NCI-H524 (cell line): Measurements from ENCODE around the gene PLB1.

Source experiments
- DNase-seq, 2 experiments: peaks; one replicate each; lab custom pipeline; 2025; lab: John Stamatoyannopoulos, UW

PLB1 gene

DNA sequence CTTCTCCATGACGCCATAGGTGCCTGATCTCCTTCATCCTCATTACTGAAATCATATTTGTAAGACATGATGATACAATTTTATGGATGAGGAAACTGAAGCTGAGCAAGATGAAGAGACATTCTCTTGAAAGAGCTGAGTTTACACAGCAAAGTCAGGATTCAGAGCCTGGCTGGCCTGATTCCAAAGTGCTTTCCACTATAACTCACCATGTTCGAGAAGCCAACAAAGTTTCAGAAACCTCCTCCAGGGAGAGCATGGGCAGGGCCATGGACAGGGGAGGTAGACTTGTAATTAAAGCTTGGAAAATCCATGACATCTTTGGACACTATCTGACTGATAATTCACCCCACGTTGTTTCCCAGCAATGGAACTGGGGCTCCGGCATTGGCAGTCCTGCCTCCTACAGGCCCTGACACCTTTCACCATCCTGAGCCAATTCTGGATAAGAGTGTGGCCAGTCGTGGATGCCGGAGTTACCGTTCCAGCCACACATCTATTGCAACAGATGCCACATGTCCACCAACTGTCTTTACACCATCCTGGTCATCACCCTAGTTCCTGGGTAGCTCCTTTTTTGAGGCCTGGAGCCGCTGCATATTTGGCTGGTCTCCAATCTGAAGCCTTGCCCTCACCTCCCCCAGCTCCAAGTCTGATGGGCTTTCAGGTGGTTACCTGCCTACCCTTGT, 170.8 kb downstream of the PLB1 start:
- no peak for DNase-seq

- no peak for DNase-seq
Observed at GRCh38 chr2:28667261-28667660, 171.4 kb downstream of the PLB1 start.

DNA sequence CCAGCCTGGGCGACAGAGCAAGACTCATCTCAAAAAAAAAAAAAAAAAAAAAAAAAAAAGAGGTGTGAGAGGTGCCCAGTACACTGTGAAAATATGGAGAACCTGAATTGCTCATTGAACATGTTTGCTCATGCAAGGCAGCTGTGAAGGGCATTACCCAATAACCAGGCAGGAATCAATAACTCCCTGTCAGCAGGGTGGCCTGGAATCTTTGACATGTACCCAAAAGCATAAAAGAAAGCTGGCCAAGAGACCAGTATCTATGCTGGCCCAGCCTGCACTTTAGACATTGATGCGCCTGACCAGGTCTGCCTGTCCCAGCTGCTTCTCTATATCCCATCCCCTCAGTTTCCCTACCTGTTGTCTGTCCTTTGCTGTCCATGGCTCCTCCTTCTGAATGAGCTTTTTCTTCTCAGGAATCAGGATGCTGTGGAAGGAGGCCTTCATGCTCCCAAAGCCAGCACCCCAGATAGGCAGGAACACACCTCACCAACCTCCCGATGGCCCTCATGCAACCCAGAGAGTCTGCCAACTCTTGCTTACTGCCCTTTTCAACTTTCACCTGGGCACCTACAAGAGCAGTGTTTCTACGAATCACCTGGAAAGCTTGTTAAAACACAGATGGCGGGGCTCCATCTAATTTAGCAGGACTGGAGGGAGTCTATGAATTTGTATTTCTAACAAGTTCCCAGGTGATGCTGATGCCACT, 172.4 kb downstream of the PLB1 start:
- DNase-seq, result no peak

DNA sequence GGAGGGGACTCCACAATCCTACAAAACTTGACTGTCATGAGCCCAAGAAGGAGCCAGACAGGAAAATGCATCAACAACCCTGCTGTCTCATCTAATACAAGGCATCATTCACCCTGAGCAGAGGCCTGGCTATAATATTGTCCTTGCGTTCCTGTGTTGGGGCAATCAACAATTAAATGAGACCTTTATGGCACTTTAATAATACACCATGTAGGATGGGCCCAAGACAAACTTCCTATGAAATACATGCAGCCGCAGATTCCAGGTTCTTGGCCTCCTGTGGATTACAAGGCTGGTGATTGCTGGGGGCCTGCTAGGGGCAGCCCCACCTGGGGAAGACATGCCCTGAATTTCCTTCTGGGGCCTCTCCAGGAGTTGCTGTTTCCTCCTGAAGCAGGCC, 173.0 kb downstream of the PLB1 start:
- DNase-seq, result no peak

DNA sequence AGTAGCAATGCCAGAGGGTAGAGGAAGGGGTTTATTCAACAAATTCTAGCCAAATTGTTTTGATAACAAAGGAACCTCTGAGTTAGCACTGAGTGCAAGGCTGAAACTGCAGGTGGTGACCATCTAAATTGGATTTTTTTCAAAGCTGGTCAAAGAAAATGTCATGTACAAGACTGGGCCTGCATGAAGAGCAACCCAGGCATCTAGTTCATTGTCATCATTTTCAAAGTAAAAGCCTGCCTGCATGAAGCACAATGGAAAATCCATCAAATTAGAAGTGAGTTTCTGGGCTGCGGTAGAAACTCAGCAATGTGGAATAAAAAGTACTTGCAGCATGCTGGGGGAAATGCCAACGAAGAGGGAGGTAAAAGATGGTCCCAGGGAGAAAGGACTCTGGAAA, 175.0 kb downstream of the PLB1 start:
- no peak for DNase-seq

GRCh38 chr2:28673338-28673737, 177.5 kb downstream of the PLB1 start:
- no peak for DNase-seq

- no peak for DNase-seq
Observed at GRCh38 chr2:28674062-28674712, 178.3 kb downstream of the PLB1 start.

DNA sequence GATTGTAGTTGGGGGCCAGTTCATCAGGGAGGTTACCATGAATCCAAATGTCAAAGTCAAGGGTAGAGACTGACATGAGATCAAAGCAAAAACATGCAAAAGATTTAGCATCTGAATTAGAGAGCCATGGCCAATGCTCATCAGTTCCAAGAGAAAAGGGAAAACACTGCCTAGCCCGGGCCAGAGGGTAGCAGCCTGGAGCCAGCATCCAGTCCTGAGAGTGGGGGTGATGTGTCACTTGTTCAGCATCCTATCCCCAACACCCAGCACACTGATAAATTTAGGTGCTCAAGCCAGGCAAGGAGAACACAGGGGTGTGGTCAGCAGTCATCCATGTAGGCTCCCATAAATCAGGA, 178.8 kb downstream of the PLB1 start:
- DNase-seq, result no peak

DNA sequence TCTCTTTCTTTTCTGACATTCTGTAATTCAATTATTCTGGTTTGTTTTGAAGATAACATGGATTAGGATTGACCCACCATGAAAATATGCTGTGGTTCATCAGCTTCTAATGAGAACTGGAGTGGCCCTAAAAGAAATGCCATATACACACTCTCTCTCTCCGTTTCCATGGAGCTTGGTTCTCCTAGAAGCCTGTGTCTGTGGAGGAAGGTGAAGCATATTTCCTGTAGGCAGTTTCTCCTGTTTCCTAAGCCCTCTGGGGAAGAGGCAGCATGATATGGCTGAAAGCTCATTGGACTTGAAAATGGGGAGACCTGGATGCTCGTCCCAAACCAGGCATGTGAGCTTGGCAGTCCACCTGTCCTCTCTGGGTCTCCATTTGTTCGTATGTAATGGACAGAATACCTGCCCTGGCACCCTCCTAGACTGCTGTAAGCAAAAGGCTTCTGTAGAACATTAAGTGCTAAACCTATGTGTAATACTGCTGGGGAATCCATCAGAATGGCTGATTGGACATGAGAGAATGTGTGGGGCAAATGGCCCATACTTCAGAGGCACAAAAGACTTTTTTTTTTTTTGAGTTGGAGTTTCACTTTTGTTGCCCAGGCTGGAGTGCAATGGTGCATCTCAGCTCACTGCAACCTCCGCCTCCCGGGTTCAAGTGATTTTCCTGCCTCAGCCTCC, 180.4 kb downstream of the PLB1 start:
- no peak for DNase-seq

DNA sequence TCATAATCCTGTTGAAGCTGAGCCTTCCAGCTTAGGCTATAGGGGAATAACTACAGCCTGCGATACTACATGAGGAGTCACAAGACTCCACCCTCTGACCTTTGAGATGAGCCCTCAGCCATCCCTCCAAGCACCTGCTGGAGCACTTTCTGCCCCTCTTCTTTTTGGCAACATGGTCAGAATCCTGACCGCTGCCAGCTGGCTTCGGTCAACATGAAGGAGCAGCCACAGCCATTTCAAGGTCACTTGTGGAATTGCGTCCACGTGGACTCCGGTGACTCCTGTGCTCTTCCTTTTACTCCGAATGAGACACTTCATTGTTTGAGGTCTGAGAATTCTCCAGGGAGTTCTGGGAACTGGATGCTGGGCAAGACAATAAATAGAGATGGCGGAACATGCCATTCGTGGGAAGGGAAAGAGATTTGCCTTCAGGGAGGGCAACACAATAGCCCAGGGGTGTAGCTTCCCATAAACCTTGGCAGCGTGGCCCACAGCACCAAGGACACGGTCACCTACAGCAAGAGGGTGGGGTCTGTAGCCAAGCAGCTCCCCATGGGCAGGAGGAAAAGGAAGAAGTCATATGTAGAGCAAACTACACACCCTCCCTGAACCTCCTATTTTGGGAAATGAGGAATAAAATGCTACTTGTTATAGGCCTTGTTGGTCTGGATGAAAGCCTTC, 182.5 kb downstream of the PLB1 start:
- no peak for DNase-seq

DNA sequence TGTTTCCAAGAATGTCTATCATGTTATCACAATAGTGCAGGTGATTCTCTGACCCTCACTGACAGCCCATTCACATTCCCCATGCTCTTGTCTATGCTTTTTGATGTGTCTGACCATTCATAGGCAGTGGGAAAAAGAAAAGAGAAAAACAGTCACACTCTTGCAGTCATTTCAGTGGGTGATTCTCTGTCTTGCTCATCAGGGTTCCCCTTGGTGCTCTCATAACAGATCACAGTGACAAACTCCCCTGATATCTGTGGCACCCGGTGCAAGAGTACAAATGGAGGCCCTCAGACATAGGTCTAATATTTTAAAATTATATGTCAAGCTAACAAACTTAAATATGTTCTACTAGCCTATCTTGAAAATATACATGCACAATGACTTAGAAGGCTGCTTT, 183.1 kb downstream of the PLB1 start:
- no peak for DNase-seq

DNA sequence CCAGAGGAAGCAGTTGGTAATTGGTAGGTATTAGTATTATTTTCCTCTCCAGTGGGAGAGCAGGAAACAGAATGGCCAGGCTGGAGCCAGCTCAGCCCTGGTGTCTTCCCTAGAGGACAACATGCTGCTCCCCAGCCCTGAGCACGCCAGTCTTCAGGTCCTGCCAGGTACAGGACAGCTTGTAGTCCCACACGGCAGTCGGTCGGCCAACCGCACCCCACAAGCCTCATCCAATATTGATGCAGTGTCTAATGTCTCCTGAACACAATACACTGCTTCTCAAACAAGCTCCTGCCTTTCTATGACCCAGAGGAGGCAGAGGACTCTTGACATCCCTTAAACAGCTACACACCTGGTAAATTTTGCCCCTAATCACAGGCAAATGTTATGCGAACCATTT, 184.8 kb downstream of the PLB1 start:
- no peak for DNase-seq

DNA sequence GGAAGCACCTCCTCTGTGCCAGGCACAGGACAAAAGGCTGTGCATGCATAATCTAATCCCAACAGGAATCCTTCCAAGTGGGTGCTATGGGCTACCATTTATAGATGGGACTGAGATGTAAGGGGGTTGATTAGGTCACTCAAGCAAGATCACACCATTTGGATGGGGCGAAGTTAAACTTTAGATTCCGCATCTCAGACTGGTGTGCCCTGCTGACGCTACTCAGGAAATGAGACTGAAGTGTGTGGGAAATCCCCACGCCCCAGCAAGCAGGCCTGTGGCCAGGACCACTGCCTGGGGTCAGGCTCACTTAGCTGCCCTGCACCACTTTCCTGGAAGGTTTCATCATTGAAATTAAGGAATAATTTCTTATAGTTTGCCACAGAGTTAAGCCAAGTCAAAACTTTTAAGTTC, 185.3 kb downstream of the PLB1 start:
- no peak for DNase-seq

- no peak for DNase-seq
Observed at GRCh38 chr2:28681606-28682005, 185.7 kb downstream of the PLB1 start.

DNA sequence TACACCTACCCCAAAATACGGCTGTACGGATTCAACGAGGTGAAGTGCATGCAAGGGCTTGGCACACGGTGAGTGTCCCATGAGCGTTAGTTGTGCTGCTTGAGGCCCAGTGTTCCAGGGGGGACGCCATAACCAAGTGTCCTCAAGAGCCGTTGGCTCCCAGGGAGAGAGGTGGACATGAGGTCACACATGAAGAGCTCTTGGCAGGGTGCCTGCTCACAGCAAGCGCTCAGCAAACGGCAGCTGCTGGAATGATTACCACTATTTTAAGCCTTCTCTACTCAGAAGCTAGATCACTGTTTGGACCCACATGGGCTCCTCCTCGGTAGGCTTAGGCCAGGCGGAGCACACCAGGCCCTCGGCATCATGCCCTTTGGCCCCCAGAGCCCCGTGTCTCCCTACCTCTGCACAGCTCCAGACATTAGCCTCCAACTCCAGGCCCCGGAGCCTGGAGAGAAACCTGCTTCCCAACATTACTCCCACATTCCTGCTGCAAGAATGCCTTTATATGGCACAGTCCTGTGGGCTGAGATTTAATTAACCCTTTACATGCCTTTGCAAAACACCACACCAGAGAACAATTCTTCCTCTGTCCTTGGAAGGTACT, 187.3 kb downstream of the PLB1 start:
- DNase-seq, result peak; percentile 61 to 93

- DNase-seq, result peak; percentile 40 to 77
Observed at GRCh38 chr2:28684142-28684858, 188.4 kb downstream of the PLB1 start.

DNA sequence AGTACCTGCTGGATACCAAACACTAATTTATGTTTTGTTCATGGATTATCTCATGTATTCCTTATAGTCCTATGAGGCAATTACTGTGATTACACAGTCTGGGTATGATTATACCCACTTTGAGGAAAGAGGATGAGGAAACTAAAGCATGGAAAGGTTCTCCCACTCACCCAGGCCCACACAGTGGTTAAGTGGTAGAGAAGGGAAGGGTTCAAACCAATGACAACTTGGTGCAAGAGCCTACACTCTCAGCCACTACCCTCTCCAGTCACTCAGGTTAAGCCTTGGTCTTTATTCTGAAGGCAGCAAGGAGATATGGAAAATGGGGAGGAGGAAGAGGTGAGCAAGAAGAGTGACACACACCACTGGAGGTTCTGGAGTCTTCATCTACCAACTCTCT, 191.3 kb downstream of the PLB1 start:
- no peak for DNase-seq

- no peak for DNase-seq
Observed at GRCh38 chr2:28687640-28688385, 192.0 kb downstream of the PLB1 start.

GRCh38 chr2:28688818-28689217, 193.0 kb downstream of the PLB1 start:
- DNase-seq, result no peak

DNA sequence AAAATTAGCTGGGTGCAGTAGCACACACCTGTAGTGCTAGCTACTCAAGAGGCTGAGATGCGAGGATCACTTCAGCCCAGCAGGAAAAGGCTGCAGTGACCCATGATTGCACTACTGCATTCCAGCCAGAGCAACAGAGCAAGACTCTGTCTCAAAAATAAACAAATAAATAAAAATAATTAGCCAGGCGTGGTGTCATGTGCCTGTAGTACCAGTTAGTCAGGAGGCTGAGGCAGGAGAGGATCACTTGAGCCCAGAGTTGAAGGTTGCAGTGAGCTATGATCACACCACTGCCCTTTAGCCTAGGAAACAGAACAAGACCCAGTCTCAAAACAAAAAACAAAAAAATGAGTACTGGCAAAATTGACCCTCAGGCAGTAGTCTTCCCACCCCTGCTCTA, 193.9 kb downstream of the PLB1 start:
- no peak for DNase-seq
